ENCODE results near the gene PPIE.

PPIE gene

GRCh38 chr1:39802496-39803260 lies 64.0 kb downstream of the PPIE start:
- Histone ChIP-seq H3K4me3 (no peak overlapping the region), H3K4me1 (peaks cover 8% of the 10 kb centered on the region)
- in situ Hi-C loops (cut with MboI; ENCODE audit: low sequenced_read_pairs), result no loop called here

DNA sequence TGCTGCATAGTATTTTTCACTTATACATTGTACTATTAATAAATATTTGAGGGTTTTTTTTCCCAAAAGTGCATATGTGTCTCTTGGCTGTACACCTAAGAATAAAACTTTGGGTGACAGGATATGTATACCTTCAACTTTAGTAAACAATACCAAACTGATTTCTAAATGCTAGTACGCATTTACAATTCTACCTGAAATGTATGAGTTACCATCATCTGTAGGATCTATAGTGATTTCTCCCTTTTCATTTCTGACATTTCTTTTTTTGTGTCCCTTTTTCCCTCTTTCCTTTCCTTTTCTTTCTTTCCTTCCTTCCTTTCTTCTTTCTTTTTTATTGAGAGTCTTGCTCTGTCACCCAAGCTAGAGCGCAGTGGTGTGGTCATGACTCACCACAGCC lies 66.7 kb downstream of the PPIE start:
- no peak for DNase-seq (ENCODE audit: low spot score in 2 of 2)
- Histone ChIP-seq H3K4me1 (peaks cover 5% of the 10 kb centered on the region), H3K27me3 (ENCODE audit: low read depth) (no peaks in the 10 kb centered on the region), H3K36me3 (replicated peaks) (no peaks in the 10 kb centered on the region), H3K4me3 (no peak overlapping the region), H3K9me3 (peaks cover 8% of the 10 kb centered on the region; the same call in 1 of the 2 replicates)
- in situ Hi-C loops (cut with MboI; ENCODE audit: low sequenced_read_pairs), result no loop called here

More at GRCh38 chr1:39802496-39803260, 64.0 kb downstream of the PPIE start:
- no peaks in the 10 kb centered on the region for H3K36me3 ChIP-seq (replicated peaks)
- H3K9me3 ChIP-seq, result peaks cover 8% of the 10 kb centered on the region; the same call in 1 of the 2 replicates
- DNase-seq (ENCODE audit: low spot score in 2 of 2), result no peak
- no peaks in the 10 kb centered on the region for H3K27me3 ChIP-seq (ENCODE audit: low read depth)

DNA sequence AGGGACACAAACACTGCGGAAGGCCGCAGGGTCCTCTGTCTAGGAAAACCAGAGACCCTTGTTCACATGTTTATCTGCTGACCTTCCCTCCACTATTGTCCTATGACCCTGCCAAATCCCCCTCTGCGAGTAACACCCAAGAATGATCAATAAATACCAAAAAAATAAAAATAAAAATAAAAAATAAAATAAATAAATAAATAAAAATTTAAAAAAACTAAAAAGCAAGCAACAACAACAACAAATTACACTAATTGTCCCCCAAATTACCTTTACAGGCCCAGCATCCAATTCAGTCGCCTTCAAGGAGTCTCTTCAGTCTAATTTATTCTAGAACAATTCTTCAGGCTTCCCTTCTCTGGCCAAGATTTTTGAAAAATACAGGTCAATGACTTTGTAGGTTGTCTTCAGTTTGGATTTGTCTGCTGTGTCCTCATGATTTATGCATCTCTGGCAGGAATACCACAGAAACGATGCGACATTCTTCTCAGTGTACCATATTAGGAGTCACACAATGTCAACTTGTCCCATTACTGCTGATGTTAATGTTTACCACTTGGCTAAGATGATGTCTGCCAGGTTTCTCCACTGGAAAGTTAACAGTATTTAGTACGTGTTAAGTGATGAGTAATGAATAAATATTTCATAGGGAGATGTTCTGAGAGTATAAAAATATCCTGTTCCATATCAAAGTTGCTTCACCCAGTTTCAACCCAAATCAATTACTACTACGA lies 70.3 kb downstream of the PPIE start:
- Histone ChIP-seq H3K4me1 (no peaks in the 10 kb centered on the region), H3K4me3 (no peak overlapping the region), H3K27me3 (ENCODE audit: low read depth) (no peaks in the 10 kb centered on the region), H3K36me3 (replicated peaks) (no peaks in the 10 kb centered on the region), H3K9me3 (peaks cover 8% of the 10 kb centered on the region; the same call in 1 of the 2 replicates)
- in situ Hi-C loops (cut with MboI; ENCODE audit: low sequenced_read_pairs), result no loop called here
- DNase-seq (ENCODE audit: low spot score in 2 of 2), result no peak

DNA sequence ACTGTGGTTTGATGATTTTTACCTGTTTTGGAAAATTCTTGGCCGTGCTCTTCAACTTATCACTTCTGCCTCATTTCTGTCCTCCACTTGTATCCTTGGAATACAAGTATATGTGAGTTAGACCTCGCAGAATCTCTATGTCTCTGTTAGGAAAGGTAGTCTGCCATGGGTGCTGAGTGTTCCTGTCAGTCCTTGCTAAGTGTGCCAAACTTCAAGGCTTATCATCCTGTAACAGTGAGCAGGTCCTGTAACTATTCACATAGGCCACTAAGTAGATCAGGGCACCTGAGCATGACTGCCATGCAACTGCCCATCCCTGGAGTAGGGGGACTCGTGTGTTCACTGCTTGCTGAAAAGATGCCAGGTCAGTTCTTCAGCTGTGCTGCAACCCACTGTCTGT lies 74.2 kb downstream of the PPIE start:
- DNase-seq (ENCODE audit: low spot score in 2 of 2), result no peak
- H3K4me1 ChIP-seq, result no peaks in the 10 kb centered on the region
- in situ Hi-C loops (cut with MboI; ENCODE audit: low sequenced_read_pairs), result loop anchor here (10.0 kb wide), 1 partner anchor 222 kb away; no protein-coding TSS in a partner anchor
- H3K9me3 ChIP-seq, result no peaks in the 10 kb centered on the region
- no peaks in the 10 kb centered on the region for H3K36me3 ChIP-seq (replicated peaks)
- no peak overlapping the region for H3K4me3 ChIP-seq
- no peaks in the 10 kb centered on the region; the same call in 1 of the 2 replicates for H3K27me3 ChIP-seq (ENCODE audit: low read depth)

Measured in HAP-1 (cell line).